Right lobe of liver (tissue), 4 donors: ENCODE measurements around the gene CNBD2.

ENCODE experiments used
- CTCF ChIP-seq, 4 donors: fragments of 200-600 bp in 3 of 4; fragments of 450-650 bp in 1 of 4; IDR thresholded peaks; one replicate each; pipeline versions ENCODE4 v1.5.1 to v1.8.0; 2016 to 2022; ENCODE audit warnings: antibody characterized with exemption in 4 of 4, mild to moderate bottlenecking in 2 of 4
- POLR2A ChIP-seq: fragments of 450-650 bp; IDR thresholded peaks from one replicate; pipeline ENCODE4 v1.6.1; 2017; ENCODE audit warnings: antibody characterized with exemption, mild to moderate bottlenecking
- donor health status: DM: no; HTN: no; CAD: no.
- donor health status: DM: no; HTN: no; CAD: no.
- donor health status: DM: no; HTN: yes; CAD: no.

DNA sequence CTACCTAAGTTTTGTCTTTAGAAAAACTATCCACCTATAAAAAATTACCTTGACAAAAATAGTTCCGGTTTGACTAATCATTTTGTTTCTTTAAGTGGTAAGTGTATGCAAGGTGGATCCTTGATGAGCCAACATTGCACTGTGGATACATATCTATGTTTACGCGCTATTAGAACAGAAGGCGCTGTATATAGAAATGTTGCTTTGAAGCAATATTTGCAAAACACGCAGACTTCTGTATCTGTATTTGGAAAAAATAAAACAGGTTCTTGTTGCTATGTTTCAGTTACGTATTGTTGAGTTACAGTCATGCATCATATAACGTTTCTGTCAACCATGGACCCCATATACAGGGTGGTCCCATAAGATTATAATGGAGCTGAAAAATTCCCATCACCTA lies 18.3 kb upstream of the CNBD2 start:
- TF ChIP-seq CTCF (IDR thresholded peaks at IDR 0.05), result no peak
- no peak for TF ChIP-seq POLR2A
